ENCODE measurements around the gene PC. TPM values are rescaled to one million over a fixed set of nuclear protein-coding genes. Genes with fewer than 3 reads are reported as not detected.
A peak's percentile ranks its signal among the peaks of the same experiment; 100 is the strongest.

The PC gene
- total and polyA plus RNA-seq, 10 donors, result 3.4 to 8.8 (median 5.3) TPM

- H3K27me3 ChIP-seq (replicated peaks in 1 of 7), result peaks cover 0 to 7% (median 0%) of the 10 kb centered on the region in 7 donors
- no peak for DNase-seq
- 44 to 56% (median 49%) methylated on average over 7 of the region's 7 CpGs for WGBS, 5 donors
- H3K9me3 ChIP-seq, result no peaks in the 10 kb centered on the region
- H3K4me3 ChIP-seq, result no peak overlapping the region
- peaks cover 10 to 27% (median 16%) of the 10 kb centered on the region in 6 donors for H3K4me1 ChIP-seq
- TF ChIP-seq POLR2A (IDR thresholded peaks at IDR 0.05), result no peak
- no peak for TF ChIP-seq CTCF (IDR thresholded peaks at IDR 0.05 in 8 of 11, conservative IDR thresholded peaks at IDR 0.05 in 3 of 11)
- no peak for TF ChIP-seq POLR2AphosphoS5 (IDR thresholded peaks at IDR 0.05)
- intact Hi-C loops (cut with DNase I; ENCODE audit: low total_unique reads), result no loop called here
- peak overlapping the region in 1 of 8 donors; percentile 30 for H3K27ac ChIP-seq
- no peaks in the 10 kb centered on the region for H3K36me3 ChIP-seq
Observed at GRCh38 chr11:66956689-66957290, 1.4 kb downstream of the PC start.

- no peak for DNase-seq
- intact Hi-C loops (cut with DNase I; ENCODE audit: low total_unique reads), result no loop called here
- Histone ChIP-seq H3K4me1 (peaks cover 5 to 15% (median 9%) of the 10 kb centered on the region in 6 donors), H3K4me3 (no peak overlapping the region), H3K36me3 (no peaks in the 10 kb centered on the region), H3K27ac (no peak overlapping the region), H3K27me3 (replicated peaks in 1 of 7) (peaks cover 0 to 7% (median 0%) of the 10 kb centered on the region in 7 donors), H3K9me3 (no peaks in the 10 kb centered on the region)
- 79 to 89% (median 85%) methylated on average over 13 of the region's 13 CpGs for WGBS, 5 donors
- TF ChIP-seq POLR2AphosphoS5 (IDR thresholded peaks at IDR 0.05) (no peak), CTCF (IDR thresholded peaks at IDR 0.05 in 8 of 11, conservative IDR thresholded peaks at IDR 0.05 in 3 of 11) (no peak), POLR2A (IDR thresholded peaks at IDR 0.05) (no peak)
Observed at GRCh38 chr11:66953081-66953833, 4.9 kb downstream of the PC start.

- TF ChIP-seq POLR2A (IDR thresholded peaks at IDR 0.05) (no peak), POLR2AphosphoS5 (IDR thresholded peaks at IDR 0.05) (no peak), CTCF (IDR thresholded peaks at IDR 0.05 in 8 of 11, conservative IDR thresholded peaks at IDR 0.05 in 3 of 11) (no peak)
Observed at GRCh38 chr11:66951927-66952337, 6.3 kb downstream of the PC start.

GRCh38 chr11:66951135-66951534 is 7.0 kb downstream of the PC start:
- H3K36me3 ChIP-seq, result no peaks in the 10 kb centered on the region
- DNase-seq, result no peak
- H3K4me1 ChIP-seq, result no peaks in the 10 kb centered on the region
- H3K27ac ChIP-seq, result no peak overlapping the region
- intact Hi-C loops (cut with DNase I; ENCODE audit: low total_unique reads), result no loop called here
- H3K4me3 ChIP-seq, result no peak overlapping the region
- no peak for TF ChIP-seq POLR2AphosphoS5 (IDR thresholded peaks at IDR 0.05)
- TF ChIP-seq CTCF (IDR thresholded peaks at IDR 0.05 in 8 of 11, conservative IDR thresholded peaks at IDR 0.05 in 3 of 11), result no peak
- no peak for TF ChIP-seq POLR2A (IDR thresholded peaks at IDR 0.05)
- 87 to 93% (median 90%) methylated on average over 9 to 10 of the region's 10 CpGs for WGBS, 5 donors
- H3K27me3 ChIP-seq (replicated peaks in 1 of 7), result no peaks in the 10 kb centered on the region
- no peaks in the 10 kb centered on the region for H3K9me3 ChIP-seq

More at GRCh38 chr11:66951927-66952337, 6.3 kb downstream of the PC start:
- Histone ChIP-seq H3K9me3 (no peaks in the 10 kb centered on the region), H3K36me3 (no peaks in the 10 kb centered on the region), H3K4me3 (no peak overlapping the region), H3K4me1 (peaks cover 0 to 6% (median 1%) of the 10 kb centered on the region in 6 donors), H3K27ac (no peak overlapping the region), H3K27me3 (replicated peaks in 1 of 7) (no peaks in the 10 kb centered on the region)
- 67 to 82% (median 69%) methylated on average over 7 of the region's 7 CpGs for WGBS, 5 donors
- intact Hi-C loops (cut with DNase I; ENCODE audit: low total_unique reads), result no loop called here
- DNase-seq, result no peak
